Kidney epithelial cell (primary cell): ENCODE measurements around the gene AGBL1. TPM values are rescaled to one million over a fixed set of nuclear protein-coding genes. Genes with fewer than 3 reads are reported as not detected.
"Not testable (repeated sequence)": the region's sequence is repeated elsewhere in the genome, so short reads cannot be mapped to it uniquely, and the experiment has no call there.

ENCODE experiments used
- DNase-seq: peaks from one replicate; pipeline ENCODE4 v3.0.0-alpha.2; 2010; ENCODE audit warnings: low read depth
- H3K27me3 ChIP-seq: 2 replicates; pipeline ENCODE4 v1.6.0; 2011; ENCODE audit warnings: low read length; ENCODE audit not compliant: control insufficient read depth, insufficient read depth
- H3K36me3 ChIP-seq: 2 replicates; pipeline ENCODE4 v1.5.1; 2011; ENCODE audit warnings: low read length; ENCODE audit not compliant: control insufficient read depth, insufficient read depth
- H3K4me3 ChIP-seq: 2 replicates; pipeline ENCODE4 v1.5.1; 2011; ENCODE audit warnings: low read depth, mild to moderate bottlenecking, control low read depth, low read length
- CTCF ChIP-seq: IDR thresholded peaks from 2 replicates; pipeline ENCODE4 v1.5.1; 2011; ENCODE audit warnings: mild to moderate bottlenecking, moderate library complexity, low read length, control low read depth, inconsistent platforms; ENCODE audit not compliant: insufficient read depth, poor library complexity, severe bottlenecking
- total RNA-seq: library from RNA; depleted of rRNA; stranded (reverse); fragments of >200 nt; gene quantifications from 2 replicates; pipeline ENCODE4 v1.2.3, GENCODE V29; 2015

The AGBL1 gene
- total RNA-seq, 1 donor from 2014 or later: not detected

- no peaks in the 10 kb centered on the region for H3K27me3 ChIP-seq
- TF ChIP-seq CTCF: no peak
- no peaks in the 10 kb centered on the region for H3K36me3 ChIP-seq
- H3K4me3 ChIP-seq: no peak overlapping the region
- DNase-seq: no peak
Observed at GRCh38 chr15:86870846-86871245, 791.2 kb downstream of the AGBL1 start.

- Histone ChIP-seq H3K36me3 (no peaks in the 10 kb centered on the region), H3K4me3 (no peak overlapping the region), H3K27me3 (no peaks in the 10 kb centered on the region)
- TF ChIP-seq CTCF: no peak
- DNase-seq: no peak
Observed at GRCh38 chr15:86871964-86872363, 792.3 kb downstream of the AGBL1 start.

GRCh38 chr15:86872782-86873181, 793.1 kb downstream of the AGBL1 start:
- Histone ChIP-seq H3K36me3 (no peaks in the 10 kb centered on the region), H3K4me3 (no peak overlapping the region), H3K27me3 (no peaks in the 10 kb centered on the region)
- no peak for DNase-seq
- TF ChIP-seq CTCF: no peak

- Histone ChIP-seq H3K27me3 (no peaks in the 10 kb centered on the region), H3K4me3 (no peak overlapping the region), H3K36me3 (no peaks in the 10 kb centered on the region)
- TF ChIP-seq CTCF: no peak
- no peak for DNase-seq
Observed at GRCh38 chr15:86875067-86875466, 795.4 kb downstream of the AGBL1 start.

- DNase-seq: no peak
- H3K36me3 ChIP-seq: no peaks in the 10 kb centered on the region
- no peak for TF ChIP-seq CTCF
- no peaks in the 10 kb centered on the region for H3K27me3 ChIP-seq
- H3K4me3 ChIP-seq: no peak overlapping the region
Observed at GRCh38 chr15:86876387-86876944, 796.8 kb downstream of the AGBL1 start.

GRCh38 chr15:86877171-86877631, 797.5 kb downstream of the AGBL1 start:
- DNase-seq: no peak
- TF ChIP-seq CTCF: no peak
- H3K36me3 ChIP-seq: no peaks in the 10 kb centered on the region
- H3K27me3 ChIP-seq: no peaks in the 10 kb centered on the region
- H3K4me3 ChIP-seq: no peak overlapping the region

GRCh38 chr15:86878844-86879243, 799.2 kb downstream of the AGBL1 start:
- not testable (repeated sequence) for H3K4me3 ChIP-seq, H3K36me3 ChIP-seq, H3K27me3 ChIP-seq, DNase-seq
